B cell (primary cell): ENCODE data around the gene MAS1L. TPM values are rescaled to one million over a fixed set of nuclear protein-coding genes. Genes with fewer than 3 reads are reported as not detected.

ENCODE experiments used
- ATAC-seq: fragments of 200-7000 bp; cut with Tn5 transposase; one replicate; pipeline ENCODE4 v1.10.0; 2021; ENCODE audit warnings: low read depth, mild to moderate bottlenecking, moderate number of reproducible peaks, moderate library complexity
- CTCF ChIA-PET: fragments of 350-600 bp; sonication (Branson Sonifier 250); formaldehyde crosslinking; loops from one replicate; lab custom pipeline; 2021; ENCODE audit warnings: antibody characterized with exemption, inconsistent platforms; lab: Charles Lee
- POLR2A ChIA-PET: fragments of 350-600 bp; sonication (Branson Sonifier 250); formaldehyde crosslinking; loops from one replicate; lab custom pipeline; 2021; ENCODE audit warnings: antibody characterized with exemption; lab: Charles Lee
- DNase-seq: peaks from one replicate; pipeline ENCODE4 v3.0.0; 2013
- H2AFZ ChIP-seq: 2 replicates; pipeline ENCODE4 v1.6.1; 2012; ENCODE audit warnings: mild to moderate bottlenecking, low read depth, low read length; ENCODE audit not compliant: insufficient read depth, poor library complexity, severe bottlenecking
- H3K27ac ChIP-seq, 2 donors: 1 replicate in 1 of 2; 2 replicates in 1 of 2; pipeline ENCODE4 v1.5.1; 2012 to 2013; ENCODE audit warnings: low read length in 2 of 2, mild to moderate bottlenecking in 2 of 2, moderate library complexity in 1 of 2
- H3K27me3 ChIP-seq, 4 experiments: fragments of 200-600 bp in 1 of 4; sonication (generic) in 1 of 4; replicated peaks in 1 of 4; 1 replicate in 2 of 4; 2 replicates in 2 of 4; pipeline versions ENCODE4 v1.6.1 to v1.7.0; 2013 to 2016; ENCODE audit warnings: low read length in 3 of 4, mild to moderate bottlenecking in 2 of 4, mixed read lengths in 1 of 4, moderate library complexity in 1 of 4; ENCODE audit not compliant: insufficient read depth in 4 of 4, control insufficient read depth in 3 of 4; ENCODE audit errors: control extremely low read depth in 1 of 4
- H3K36me3 ChIP-seq, 2 experiments: replicated peaks in 1 of 2; 1 replicate in 1 of 2; 2 replicates in 1 of 2; pipeline versions ENCODE4 v1.6.1 to v1.7.1; 2013; ENCODE audit warnings: low read length in 1 of 2; ENCODE audit not compliant: insufficient read depth in 2 of 2, control insufficient read depth in 1 of 2; ENCODE audit errors: control extremely low read depth in 1 of 2, extremely low read depth in 1 of 2
- H3K4me1 ChIP-seq, 2 donors: fragments of 200-600 bp in 1 of 2; sonication (generic) in 1 of 2; 1 replicate in 1 of 2; 2 replicates in 1 of 2; pipeline versions ENCODE4 v1.5.1 to v1.6.1; 2013 to 2017; ENCODE audit warnings: low read length in 2 of 2; ENCODE audit not compliant: control insufficient read depth in 2 of 2, insufficient read depth in 2 of 2
- H3K4me2 ChIP-seq: replicated peaks from 2 replicates; pipeline ENCODE3; 2012; ENCODE audit warnings: mild to moderate bottlenecking, low read depth, low read length; ENCODE audit not compliant: poor library complexity, severe bottlenecking
- H3K4me3 ChIP-seq, 5 experiments: fragments of 200-600 bp in 1 of 5; sonication (generic) in 1 of 5; 1 replicate in 3 of 5; 2 replicates in 2 of 5; pipeline versions ENCODE4 v1.5.1 to v1.7.0; 2011 to 2016; ENCODE audit warnings: low read length in 4 of 5, mild to moderate bottlenecking in 4 of 5, low read depth in 2 of 5, control low read depth in 1 of 5, moderate library complexity in 1 of 5; ENCODE audit not compliant: insufficient read depth in 1 of 5; ENCODE audit errors: control extremely low read depth in 1 of 5, extremely low read depth in 1 of 5
- H3K79me2 ChIP-seq: fragments of 200-600 bp; sonication (generic); one replicate; pipeline ENCODE4 v1.6.0; 2016; ENCODE audit warnings: low read length; ENCODE audit not compliant: control insufficient read depth, insufficient read depth
- H3K9ac ChIP-seq: fragments of 200-600 bp; sonication (generic); 2 replicates; pipeline ENCODE4 v1.6.1; 2017; ENCODE audit warnings: mild to moderate bottlenecking, low read length, moderate library complexity
- H3K9me3 ChIP-seq, 3 donors: one replicate each; pipeline versions ENCODE4 v1.6.1 to v1.7.1; 2013; ENCODE audit warnings: low read length in 2 of 3; ENCODE audit not compliant: control insufficient read depth in 2 of 3, insufficient read depth in 1 of 3; ENCODE audit errors: control extremely low read depth in 1 of 3
- H4K20me1 ChIP-seq: 2 replicates; pipeline ENCODE4 v1.6.0; 2012; ENCODE audit warnings: mild to moderate bottlenecking, low read length; ENCODE audit not compliant: insufficient read depth, control insufficient read depth, poor library complexity, severe bottlenecking
- H3K27ac Mint-ChIP-seq: one replicate; pipeline ENCODE4 v1.8.0; 2021; ENCODE audit warnings: mixed read lengths
- H3K27me3 Mint-ChIP-seq: one replicate; pipeline ENCODE4 v1.8.0; 2021; ENCODE audit warnings: mixed read lengths
- H3K4me1 Mint-ChIP-seq: one replicate; pipeline ENCODE4 v1.8.0; 2021; ENCODE audit warnings: mixed read lengths
- H3K4me3 Mint-ChIP-seq: one replicate; pipeline ENCODE4 v1.8.0; 2021; ENCODE audit warnings: mixed read lengths
- H3K9me3 Mint-ChIP-seq: one replicate; pipeline ENCODE4 v1.8.0; 2022; ENCODE audit warnings: mixed read lengths; ENCODE audit not compliant: insufficient read depth
- CTCF ChIP-seq: fragments of 200-600 bp; IDR thresholded peaks from one replicate; pipeline ENCODE4 v1.8.0; 2022; ENCODE audit warnings: antibody characterized with exemption, mild to moderate bottlenecking
- EZH2 ChIP-seq: IDR thresholded peaks from 2 replicates; pipeline ENCODE4 v1.6.1; 2012; ENCODE audit warnings: borderline replicate concordance, low read depth, mild to moderate bottlenecking, moderate library complexity, low read length; ENCODE audit not compliant: insufficient read depth, poor library complexity, severe bottlenecking
- WGBS: methylation state at CpG from one replicate; pipeline ENCODE4 v1.1.5; 2013; ENCODE audit warnings: missing lambda C conversion rate; ENCODE audit not compliant: insufficient coverage; 5-methylcytosine and 5-hydroxymethylcytosine counted together
- intact Hi-C: fragments of 100-400 bp; cut with micrococcal nuclease; formaldehyde crosslinking; loops from one replicate; pipeline ENCODE4 v1.10.0; 2022
- polyA plus RNA-seq: library from polyadenylated mRNA; depleted of rRNA; stranded (reverse); fragments of >200 nt; gene quantifications from 2 replicates; pipeline ENCODE4 v1.2.3, GENCODE V29; 2012
- total RNA-seq, 2 donors: library from RNA; stranded (reverse); fragments of 120-200 nt in 1 of 2; gene quantifications; 1 replicate in 1 of 2; 2 replicates in 1 of 2; pipeline versions ENCODE4 v1.2.3 to v1.2.4, GENCODE V29; 2013 to 2022

The MAS1L gene
- total and polyA plus RNA-seq, 2 donors (not counting 1 experiment from before 2014, with no cell fraction given), result not detected

GRCh38 chr6:29504961-29505360, 17.2 kb upstream of the MAS1L start:
- Histone ChIP-seq H3K4me2 (no peak overlapping the region), H3K36me3 (no peaks in the 10 kb centered on the region), H3K27ac (no peak overlapping the region), H2AFZ (no peak overlapping the region), H3K79me2 (no peaks in the 10 kb centered on the region), H3K9ac (no peak overlapping the region), H4K20me1 (no peaks in the 10 kb centered on the region), H3K9me3 (no peaks in the 10 kb centered on the region), H3K4me1 (no peaks in the 10 kb centered on the region), H3K4me3 (no peak overlapping the region), H3K27me3 (peaks cover 0 to 7% (median 1%) of the 10 kb centered on the region in 4 experiments)
- no peak for ATAC-seq
- TF ChIP-seq EZH2, result no peak
- TF ChIP-seq CTCF, result no peak
- no peak for DNase-seq
- ChIA-PET CTCF (no interaction called here), POLR2A (no interaction called here)
- Mint-ChIP-seq H3K9me3 (no peaks in the 10 kb centered on the region), H3K27me3 (peaks cover 22% of the 10 kb centered on the region), H3K4me3 (no peak overlapping the region), H3K27ac (no peak overlapping the region), H3K4me1 (no peaks in the 10 kb centered on the region)
- intact Hi-C loops, result no loop called here
- no CpG with 5 or more reads among the region's 2 CpGs for WGBS

DNA sequence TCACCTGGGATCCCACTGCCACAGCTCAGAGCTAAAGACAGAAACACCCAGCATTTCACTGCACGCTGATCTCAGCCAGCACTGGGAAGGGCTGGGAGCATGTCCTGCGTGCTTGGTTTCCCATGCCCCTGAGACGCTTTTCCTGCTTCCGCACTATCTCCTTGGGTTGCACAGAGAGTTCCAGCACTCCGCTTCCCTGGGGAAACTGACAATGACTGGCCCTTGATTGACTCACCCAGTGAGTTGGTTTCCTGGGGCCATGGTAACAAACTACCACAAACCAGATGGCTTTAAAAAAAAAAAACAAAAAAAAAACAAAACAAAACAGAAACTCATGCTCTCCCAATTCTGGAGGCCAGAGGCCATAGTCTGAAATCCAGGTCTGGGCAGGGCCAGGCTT, 14.8 kb upstream of the MAS1L start:
- Mint-ChIP-seq H3K27me3 (peaks cover 33% of the 10 kb centered on the region), H3K4me1 (no peaks in the 10 kb centered on the region), H3K27ac (no peak overlapping the region), H3K4me3 (no peak overlapping the region), H3K9me3 (no peaks in the 10 kb centered on the region)
- peaks cover 0 to 7% (median 2%) of the 10 kb centered on the region in 4 experiments for H3K27me3 ChIP-seq
- no peaks in the 10 kb centered on the region for H3K79me2 ChIP-seq
- 92% methylated on average over 5 of the region's 5 CpGs for WGBS
- H2AFZ ChIP-seq, result no peak overlapping the region
- H3K9ac ChIP-seq, result no peak overlapping the region
- POLR2A ChIA-PET, result no interaction called here
- no peak overlapping the region for H3K27ac ChIP-seq
- no peaks in the 10 kb centered on the region for H3K4me1 ChIP-seq
- DNase-seq, result no peak
- H4K20me1 ChIP-seq, result no peaks in the 10 kb centered on the region
- no peaks in the 10 kb centered on the region for H3K36me3 ChIP-seq
- intact Hi-C loops, result no loop called here
- no peak for ATAC-seq
- no peak overlapping the region for H3K4me3 ChIP-seq
- TF ChIP-seq CTCF (no peak), EZH2 (no peak)
- no peaks in the 10 kb centered on the region for H3K9me3 ChIP-seq
- CTCF ChIA-PET, result no interaction called here
- no peak overlapping the region for H3K4me2 ChIP-seq
